ENCODE data around the gene TARBP1. TPM values are rescaled to one million over a fixed set of nuclear protein-coding genes. Genes with fewer than 3 reads are reported as not detected.

The TARBP1 gene
- polyA plus RNA-seq, 1 donor from 2014 or later, result 267 TPM

DNA sequence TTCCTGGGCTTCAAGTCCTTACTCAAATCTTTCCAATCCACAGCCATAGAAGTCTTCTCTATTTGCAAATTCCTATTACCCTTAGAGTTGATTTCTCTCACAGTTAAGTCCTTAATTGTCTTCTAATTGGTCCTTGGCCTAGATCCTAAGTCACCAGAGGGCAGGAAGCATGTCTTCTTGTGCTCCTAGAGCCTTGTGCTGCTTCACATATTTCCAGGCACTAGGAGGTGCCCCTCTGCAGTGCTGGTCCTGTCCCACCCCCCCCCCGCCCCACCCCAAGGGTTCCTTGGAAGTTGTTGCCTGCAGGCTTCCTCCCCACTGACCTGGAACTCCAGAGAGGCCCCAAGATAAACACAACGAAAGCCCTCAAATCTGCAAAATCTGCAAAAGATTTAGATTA lies 28.1 kb upstream of the TARBP1 start:
- H3K4me3 ChIP-seq (ENCODE audit: low read length), result no peak overlapping the region

GRCh38 chr1:234505769-234506102 lies 26.8 kb upstream of the TARBP1 start:
- H3K4me3 ChIP-seq (ENCODE audit: low read length), result no peak overlapping the region
- H2AFZ ChIP-seq (ENCODE audit: low read depth, low read length), result no peak overlapping the region
- no peaks in the 10 kb centered on the region for H3K9me3 ChIP-seq (ENCODE audit: low read length)
- H3F3A ChIP-seq (ENCODE audit: insufficient read depth, low read length, poor library complexity, severe bottlenecking), result no peaks in the 10 kb centered on the region
- TF ChIP-seq TAF1 (IDR thresholded peaks at IDR 0.05; ENCODE audit: low read depth), result no peak
- no peak for TF ChIP-seq EZH2 (IDR thresholded peaks at IDR 0.05; ENCODE audit: borderline replicate concordance, insufficient read depth, low read length, poor library complexity, severe bottlenecking)
- TF ChIP-seq EP300 (conservative IDR thresholded peaks at IDR 0.05; ENCODE audit: poor library complexity, severe bottlenecking), result no peak
- TF ChIP-seq MXI1 (conservative IDR thresholded peaks at IDR 0.05; ENCODE audit: poor library complexity, severe bottlenecking), result no peak
- no peak for TF ChIP-seq POLR2AphosphoS5 (IDR thresholded peaks at IDR 0.05)
- TF ChIP-seq, protein P1, sequence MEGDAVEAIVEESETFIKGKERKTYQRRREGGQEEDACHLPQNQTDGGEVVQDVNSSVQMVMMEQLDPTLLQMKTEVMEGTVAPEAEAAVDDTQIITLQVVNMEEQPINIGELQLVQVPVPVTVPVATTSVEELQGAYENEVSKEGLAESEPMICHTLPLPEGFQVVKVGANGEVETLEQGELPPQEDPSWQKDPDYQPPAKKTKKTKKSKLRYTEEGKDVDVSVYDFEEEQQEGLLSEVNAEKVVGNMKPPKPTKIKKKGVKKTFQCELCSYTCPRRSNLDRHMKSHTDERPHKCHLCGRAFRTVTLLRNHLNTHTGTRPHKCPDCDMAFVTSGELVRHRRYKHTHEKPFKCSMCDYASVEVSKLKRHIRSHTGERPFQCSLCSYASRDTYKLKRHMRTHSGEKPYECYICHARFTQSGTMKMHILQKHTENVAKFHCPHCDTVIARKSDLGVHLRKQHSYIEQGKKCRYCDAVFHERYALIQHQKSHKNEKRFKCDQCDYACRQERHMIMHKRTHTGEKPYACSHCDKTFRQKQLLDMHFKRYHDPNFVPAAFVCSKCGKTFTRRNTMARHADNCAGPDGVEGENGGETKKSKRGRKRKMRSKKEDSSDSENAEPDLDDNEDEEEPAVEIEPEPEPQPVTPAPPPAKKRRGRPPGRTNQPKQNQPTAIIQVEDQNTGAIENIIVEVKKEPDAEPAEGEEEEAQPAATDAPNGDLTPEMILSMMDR (IDR thresholded peaks at IDR 0.05; ENCODE audit: poor library complexity, severe bottlenecking), result no peak
- TF ChIP-seq REST (IDR thresholded peaks at IDR 0.05; ENCODE audit: borderline replicate concordance), result no peak
- TF ChIP-seq SMC3 (conservative IDR thresholded peaks at IDR 0.05; ENCODE audit: poor library complexity), result no peak
- TF ChIP-seq RAD21 (conservative IDR thresholded peaks at IDR 0.05), result no peak
- no peak overlapping the region for H3K4me2 ChIP-seq (ENCODE audit: low read length)
- no peaks in the 10 kb centered on the region for H3K9me2 ChIP-seq (ENCODE audit: insufficient read depth, low read length)
- no peak overlapping the region for H3K9ac ChIP-seq (ENCODE audit: low read length)
- no peaks in the 10 kb centered on the region for H3K36me3 ChIP-seq (ENCODE audit: insufficient read depth, low read length)
- H3K27me3 ChIP-seq (ENCODE audit: insufficient read depth, low read depth, low read length), result no peaks in the 10 kb centered on the region
- no peaks in the 10 kb centered on the region for H3K79me2 ChIP-seq (replicated peaks; ENCODE audit: insufficient read depth, low read length)
- no peaks in the 10 kb centered on the region for H4K20me1 ChIP-seq (ENCODE audit: insufficient read depth)
- H3K27ac ChIP-seq (ENCODE audit: low read length), result no peak overlapping the region

More for the DNA sequence above, 28.1 kb upstream of the TARBP1 start:
- H3K79me2 ChIP-seq (replicated peaks; ENCODE audit: insufficient read depth, low read length), result no peaks in the 10 kb centered on the region
- H3K36me3 ChIP-seq (ENCODE audit: insufficient read depth, low read length), result no peaks in the 10 kb centered on the region
- H3K9me2 ChIP-seq (ENCODE audit: insufficient read depth, low read length), result no peaks in the 10 kb centered on the region
- H3K9ac ChIP-seq (ENCODE audit: low read length), result no peak overlapping the region
- no peak for TF ChIP-seq POLR2AphosphoS5 (IDR thresholded peaks at IDR 0.05)
- TF ChIP-seq SMC3 (conservative IDR thresholded peaks at IDR 0.05; ENCODE audit: poor library complexity), result no peak
- TF ChIP-seq, protein P1 (IDR thresholded peaks at IDR 0.05; ENCODE audit: poor library complexity, severe bottlenecking), result no peak
- TF ChIP-seq EP300 (conservative IDR thresholded peaks at IDR 0.05; ENCODE audit: poor library complexity, severe bottlenecking), result no peak
- TF ChIP-seq MXI1 (conservative IDR thresholded peaks at IDR 0.05; ENCODE audit: poor library complexity, severe bottlenecking), result no peak
- no peak for TF ChIP-seq RAD21 (conservative IDR thresholded peaks at IDR 0.05)
- no peak for TF ChIP-seq TAF1 (IDR thresholded peaks at IDR 0.05; ENCODE audit: low read depth)
- TF ChIP-seq EZH2 (IDR thresholded peaks at IDR 0.05; ENCODE audit: borderline replicate concordance, insufficient read depth, low read length, poor library complexity, severe bottlenecking), result no peak
- no peak for TF ChIP-seq REST (IDR thresholded peaks at IDR 0.05; ENCODE audit: borderline replicate concordance)
- H3K4me2 ChIP-seq (ENCODE audit: low read length), result no peak overlapping the region
- H3K27ac ChIP-seq (ENCODE audit: low read length), result no peak overlapping the region
- H3F3A ChIP-seq (ENCODE audit: insufficient read depth, low read length, poor library complexity, severe bottlenecking), result no peaks in the 10 kb centered on the region
- no peaks in the 10 kb centered on the region for H3K27me3 ChIP-seq (ENCODE audit: insufficient read depth, low read depth, low read length)
- no peaks in the 10 kb centered on the region for H4K20me1 ChIP-seq (ENCODE audit: insufficient read depth)
- no peaks in the 10 kb centered on the region for H3K9me3 ChIP-seq (ENCODE audit: low read length)
- H2AFZ ChIP-seq (ENCODE audit: low read depth, low read length), result no peak overlapping the region
